ENCODE measurements around the gene DLX3. TPM values are rescaled to one million over a fixed set of nuclear protein-coding genes. Genes with fewer than 3 reads are reported as not detected.

The DLX3 gene
- total RNA-seq, 1 experiment from 2014 or later: 0.17 TPM

- DNase-seq (ENCODE audit: low spot score): no peak
Observed at GRCh38 chr17:49958723-49959122, 36.3 kb downstream of the DLX3 start.

DNA sequence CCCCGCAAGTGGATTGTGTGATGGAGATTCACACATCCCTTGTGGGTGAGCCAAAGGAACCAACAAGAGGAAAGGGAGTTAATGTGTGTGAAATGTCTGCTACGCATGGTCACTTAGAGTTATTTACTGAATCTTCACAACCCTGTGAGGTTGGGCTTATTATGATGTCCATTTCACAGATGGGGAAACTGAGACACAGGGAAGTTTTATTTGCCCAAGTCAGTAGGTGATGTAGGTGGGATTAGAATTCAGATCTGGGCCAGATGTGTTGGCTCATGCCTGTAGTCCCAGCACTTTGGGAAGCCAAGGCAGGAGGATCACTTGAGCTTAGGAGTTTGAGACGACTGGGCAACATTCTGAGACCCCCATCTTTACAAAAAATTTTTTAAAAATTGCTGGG lies 37.7 kb downstream of the DLX3 start:
- no peak for DNase-seq (ENCODE audit: low spot score)

- no peak for DNase-seq (ENCODE audit: low spot score)
Observed at GRCh38 chr17:49956780-49957179, 38.2 kb downstream of the DLX3 start.

DNA sequence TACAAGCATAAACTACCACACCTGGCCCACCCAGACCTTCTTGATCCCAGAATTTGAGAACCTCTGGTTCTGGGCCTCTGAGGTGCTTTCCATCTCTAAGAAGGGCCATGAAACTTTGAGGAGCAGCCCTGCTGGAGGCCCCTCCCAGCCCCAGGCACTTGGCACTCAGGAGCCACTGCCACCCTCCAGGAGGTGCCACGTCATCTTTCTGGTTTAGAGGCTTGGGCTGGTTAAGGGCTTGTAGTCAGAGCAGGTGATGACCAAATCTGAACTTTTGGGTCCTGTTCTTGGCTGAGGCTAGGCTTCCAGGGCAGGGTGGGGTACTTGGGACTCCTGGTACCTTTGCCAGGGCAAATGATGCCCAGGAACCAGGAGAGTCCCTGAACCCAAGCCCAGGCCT lies 39.9 kb downstream of the DLX3 start:
- DNase-seq (ENCODE audit: low spot score): peak; percentile 45

- peak; percentile 43 for DNase-seq (ENCODE audit: low spot score)
Observed at GRCh38 chr17:49952912-49953497, 42.0 kb downstream of the DLX3 start.

- peak; percentile 79 for DNase-seq (ENCODE audit: low spot score)
Observed at GRCh38 chr17:49952209-49952911, 42.7 kb downstream of the DLX3 start.

DNA sequence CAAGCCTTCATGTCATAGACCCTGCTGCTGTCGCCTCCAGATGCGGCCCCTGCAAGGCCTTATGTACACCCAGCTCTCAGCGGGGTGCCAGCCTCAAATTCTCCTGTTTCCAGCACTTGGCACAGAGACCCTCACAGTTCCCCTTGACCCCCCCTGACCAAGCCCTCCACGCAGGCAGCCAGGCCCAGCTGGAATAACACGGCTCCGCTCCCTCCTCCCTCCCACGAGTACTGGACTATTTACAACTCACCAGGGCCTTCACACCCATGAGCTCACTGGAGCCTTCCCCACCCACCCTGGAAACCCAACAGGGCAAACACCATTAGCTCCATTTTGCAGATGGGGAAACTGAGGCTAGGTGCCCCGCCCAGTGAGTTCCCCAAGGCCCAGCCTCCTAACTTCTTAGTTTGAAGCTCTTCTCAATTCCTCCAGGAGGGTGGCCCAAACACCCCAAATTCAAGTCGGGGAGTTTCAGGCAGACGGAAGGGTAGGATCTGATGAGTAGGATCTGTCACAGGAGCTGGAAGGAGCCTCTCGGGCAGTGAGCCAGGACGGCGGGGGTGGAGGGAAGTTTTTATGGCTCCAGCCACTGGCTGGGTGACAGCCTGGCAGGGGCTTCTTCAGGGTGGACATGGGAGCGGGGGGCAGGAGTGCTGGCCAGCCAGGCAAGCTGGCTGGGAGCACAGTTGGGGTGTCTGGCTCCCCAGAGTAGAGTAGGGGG lies 43.5 kb downstream of the DLX3 start:
- DNase-seq (ENCODE audit: low spot score): no peak

- DNase-seq (ENCODE audit: low spot score): no peak
Observed at GRCh38 chr17:49949634-49950033, 45.4 kb downstream of the DLX3 start.

DNA sequence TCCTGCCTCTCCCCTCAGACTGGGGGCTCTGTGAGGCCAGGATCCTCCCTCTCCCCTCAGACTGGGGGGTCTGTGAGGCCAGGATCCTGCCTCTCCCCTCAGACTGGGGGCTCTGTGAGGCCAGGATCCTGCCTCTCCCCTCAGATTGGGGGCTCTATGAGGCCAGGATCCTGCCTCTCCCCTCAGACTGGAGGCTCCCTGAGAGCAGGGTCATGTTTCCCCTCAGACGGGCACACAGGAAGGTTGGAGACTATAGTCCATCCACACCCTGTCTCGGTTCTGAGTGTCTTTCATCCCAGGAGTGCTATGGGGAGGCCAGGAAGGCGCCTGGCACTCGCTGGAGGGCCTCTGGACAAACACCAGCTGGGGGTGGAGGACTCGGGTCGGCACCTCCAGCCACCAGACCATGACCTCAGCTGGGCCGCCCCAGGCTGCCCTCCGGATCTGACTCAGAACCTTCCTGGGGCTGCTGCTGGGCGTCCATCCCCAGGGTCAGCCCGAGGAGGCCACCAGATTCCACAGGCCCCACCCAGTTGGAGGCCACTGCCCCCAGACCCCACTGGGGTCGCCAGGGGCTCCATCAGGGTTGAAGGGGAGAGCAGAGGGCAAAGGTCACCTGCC lies 48.0 kb downstream of the DLX3 start:
- no peak for DNase-seq (ENCODE audit: low spot score)

- no peak for DNase-seq (ENCODE audit: low spot score)
Observed at GRCh38 chr17:49946208-49946607, 48.8 kb downstream of the DLX3 start.

GRCh38 chr17:49944273-49944870 lies 50.7 kb downstream of the DLX3 start:
- no peak for DNase-seq (ENCODE audit: low spot score)

DNA sequence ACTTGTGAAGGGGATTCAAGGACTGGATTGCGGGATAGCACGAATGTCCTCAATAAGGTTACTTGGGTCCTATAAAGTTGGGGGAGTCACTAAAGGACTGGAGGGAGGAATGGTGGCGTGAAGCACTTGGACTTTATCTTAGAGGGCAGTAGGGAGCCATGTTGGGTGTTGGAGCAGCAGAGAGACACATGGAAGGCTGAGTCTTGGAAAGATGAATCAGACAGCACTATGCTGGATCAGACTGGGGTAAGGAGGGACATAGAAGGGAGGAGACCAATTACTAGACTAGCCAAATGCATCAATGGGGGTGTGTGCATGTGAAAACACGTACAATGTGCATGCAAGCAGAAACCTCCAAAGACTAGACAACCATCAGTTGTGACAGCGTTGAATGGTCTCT lies 52.1 kb downstream of the DLX3 start:
- DNase-seq (ENCODE audit: low spot score): no peak

DNA sequence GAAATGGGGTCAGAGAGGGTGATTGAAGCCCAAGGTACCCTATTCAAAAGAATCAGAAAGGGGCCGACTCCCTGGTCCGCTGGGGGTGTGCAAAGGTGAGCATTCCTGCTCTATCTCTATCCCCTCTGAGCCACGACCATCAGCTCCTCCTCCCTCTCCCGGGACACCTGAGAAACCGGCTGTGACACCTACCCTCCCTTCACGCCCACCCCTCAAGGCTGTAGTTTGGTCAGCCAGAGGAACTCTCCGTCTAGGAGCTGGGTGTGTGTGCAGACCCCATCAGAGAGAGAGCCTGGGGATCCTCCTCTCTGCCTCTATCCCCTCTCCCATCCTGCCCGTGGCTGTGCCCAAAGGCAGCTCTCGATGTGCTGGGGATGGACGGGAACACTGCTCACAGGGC lies 53.6 kb downstream of the DLX3 start:
- DNase-seq (ENCODE audit: low spot score): no peak

Other genes starting within 250 kb of the DLX3 start
- 6.9 and 8.1 TPM in 2 replicates for gene FAM117A, start 231.1 kb downstream of the DLX3 start, total RNA-seq (2014; rRNA removed; shearing (Covaris generic))
- gene KAT7, start 206.5 kb downstream of the DLX3 start, total RNA-seq (2014; rRNA removed; shearing (Covaris generic)): 34.0 and 42.3 TPM in 2 replicates
- gene TAC4, start 147.2 kb downstream of the DLX3 start, total RNA-seq (2014; rRNA removed; shearing (Covaris generic)): not detected in 2 replicates
- gene DLX4, start 26.0 kb downstream of the DLX3 start, total RNA-seq (2014; rRNA removed; shearing (Covaris generic)): 0.49 and 1.6 TPM in 2 replicates
- 106 and 129 TPM in 2 replicates for gene ITGA3, start 60.9 kb upstream of the DLX3 start, total RNA-seq (2014; rRNA removed; shearing (Covaris generic))
- 37.6 and 41.2 TPM in 2 replicates for gene PDK2, start 100.1 kb upstream of the DLX3 start, total RNA-seq (2014; rRNA removed; shearing (Covaris generic))
- gene SAMD14, start 134.9 kb upstream of the DLX3 start, total RNA-seq (2014; rRNA removed; shearing (Covaris generic)): 0.70 and 1.2 TPM in 2 replicates
- gene PPP1R9B, start 155.5 kb upstream of the DLX3 start, total RNA-seq (2014; rRNA removed; shearing (Covaris generic)): 16.3 and 18.5 TPM in 2 replicates
- gene SGCA, start 170.8 kb upstream of the DLX3 start, total RNA-seq (2014; rRNA removed; shearing (Covaris generic)): 0.45 TPM in 1 of 2 replicates, not detected in the other
- gene COL1A1, start 206.4 kb upstream of the DLX3 start, total RNA-seq (2014; rRNA removed; shearing (Covaris generic)): 11.1 and 25.7 TPM in 2 replicates

Data from H4 (cell line).